Loucy (cell line): ENCODE data around the gene EXOSC10.
"Not testable (repeated sequence)": the region's sequence is repeated elsewhere in the genome, so short reads cannot be mapped to it uniquely, and the experiment has no call there.

ENCODE experiments used
- H2AFZ ChIP-seq: fragments of 200-600 bp; sonication (generic); 2 replicates; pipeline ENCODE4 v1.6.0; 2016; ENCODE audit warnings: antibody characterized with exemption, mild to moderate bottlenecking, low read length, moderate library complexity
- H3F3A ChIP-seq: fragments of 200-600 bp; 2 replicates; pipeline ENCODE4 v1.6.0; 2016; ENCODE audit warnings: antibody characterized with exemption, low read depth, mild to moderate bottlenecking
- H3K27me3 ChIP-seq: fragments of 200-600 bp; sonication (generic); 2 replicates; pipeline ENCODE4 v1.6.1; 2014; ENCODE audit warnings: low read length, mild to moderate bottlenecking; ENCODE audit not compliant: insufficient read depth, poor library complexity, severe bottlenecking
- H3K36me3 ChIP-seq: fragments of 200-600 bp; sonication (generic); 2 replicates; pipeline ENCODE4 v1.6.1; 2016; ENCODE audit warnings: low read length; ENCODE audit not compliant: insufficient read depth
- H3K4me1 ChIP-seq: fragments of 200-600 bp; sonication (generic); 2 replicates; pipeline ENCODE4 v1.5.1; 2014; ENCODE audit warnings: low read length, mild to moderate bottlenecking; ENCODE audit not compliant: insufficient read depth, poor library complexity, severe bottlenecking
- H3K4me2 ChIP-seq: fragments of 200-600 bp; sonication (generic); 2 replicates; pipeline ENCODE4 v1.6.0; 2014; ENCODE audit warnings: antibody characterized with exemption, low read length, low read depth, mild to moderate bottlenecking; ENCODE audit not compliant: poor library complexity, severe bottlenecking
- H3K4me3 ChIP-seq: fragments of 200-600 bp; sonication (generic); 2 replicates; pipeline ENCODE4 v1.5.1; 2014; ENCODE audit warnings: low read length, mild to moderate bottlenecking, mixed read lengths; ENCODE audit not compliant: poor library complexity, severe bottlenecking
- H3K79me2 ChIP-seq: fragments of 200-600 bp; sonication (generic); 2 replicates; pipeline ENCODE4 v1.6.1; 2014; ENCODE audit warnings: low read length; ENCODE audit not compliant: insufficient read depth
- H3K9ac ChIP-seq: fragments of 200-600 bp; sonication (generic); 2 replicates; pipeline ENCODE4 v1.6.0; 2014; ENCODE audit warnings: mild to moderate bottlenecking, low read depth, low read length, moderate library complexity; ENCODE audit not compliant: poor library complexity, severe bottlenecking
- H3K9me2 ChIP-seq: fragments of 200-600 bp; sonication (generic); replicated peaks from 2 replicates; pipeline ENCODE4 v1.6.1; 2016; ENCODE audit warnings: low read depth, low read length, mixed read lengths
- H3K9me3 ChIP-seq: fragments of 200-600 bp; sonication (generic); 2 replicates; pipeline ENCODE4 v1.6.1; 2014; ENCODE audit warnings: mild to moderate bottlenecking, antibody characterized with exemption, low read length, low read depth; ENCODE audit not compliant: insufficient read depth
- H4K20me1 ChIP-seq: fragments of 200-600 bp; sonication (generic); 2 replicates; pipeline ENCODE4 v1.6.0; 2014; ENCODE audit warnings: antibody characterized with exemption, low read length, mild to moderate bottlenecking; ENCODE audit not compliant: insufficient read depth, poor library complexity, severe bottlenecking
- CTCF ChIP-seq: fragments of 200-600 bp; sonication (generic); conservative IDR thresholded peaks from 2 replicates; pipeline ENCODE4 v1.5.1; 2014; ENCODE audit warnings: mild to moderate bottlenecking, antibody characterized with exemption, low read length
- EZH2phosphoT487 ChIP-seq: fragments of 200-600 bp; IDR thresholded peaks from 2 replicates; pipeline ENCODE4 v1.6.1; 2018; ENCODE audit warnings: antibody characterized with exemption, mild to moderate bottlenecking, moderate library complexity, borderline replicate concordance

Gene EXOSC10

GRCh38 chr1:11107599-11107998, 7.9 kb upstream of the EXOSC10 start:
- Histone ChIP-seq H4K20me1 (no peaks in the 10 kb centered on the region), H3K4me2 (no peak overlapping the region), H3K4me3 (no peak overlapping the region), H3K4me1 (no peaks in the 10 kb centered on the region), H3F3A (no peaks in the 10 kb centered on the region), H3K27me3 (no peaks in the 10 kb centered on the region), H3K9ac (no peak overlapping the region), H3K36me3 (peaks cover 48% of the 10 kb centered on the region; the same call in 1 of the 2 replicates), H2AFZ (no peak overlapping the region), H3K9me3 (no peaks in the 10 kb centered on the region), H3K79me2 (no peaks in the 10 kb centered on the region), H3K9me2 (no peaks in the 10 kb centered on the region)
- TF ChIP-seq EZH2phosphoT487 (no peak), CTCF (no peak)

GRCh38 chr1:11105586-11105985, 5.9 kb upstream of the EXOSC10 start:
- Histone ChIP-seq H3K4me3 (no peak overlapping the region), H3K9me2 (no peaks in the 10 kb centered on the region), H3F3A (no peaks in the 10 kb centered on the region), H3K27me3 (no peaks in the 10 kb centered on the region), H3K9ac (no peak overlapping the region), H3K9me3 (no peaks in the 10 kb centered on the region), H2AFZ (no peak overlapping the region), H4K20me1 (no peaks in the 10 kb centered on the region), H3K4me1 (no peaks in the 10 kb centered on the region), H3K4me2 (no peak overlapping the region), H3K79me2 (no peaks in the 10 kb centered on the region), H3K36me3 (peaks cover 36% of the 10 kb centered on the region; the same call in 1 of the 2 replicates)
- TF ChIP-seq EZH2phosphoT487 (no peak), CTCF (no peak)

- H3K27me3 ChIP-seq = no peaks in the 10 kb centered on the region
- H3K9me2 ChIP-seq = no peaks in the 10 kb centered on the region
- no peak overlapping the region for H3K9ac ChIP-seq
- no peak overlapping the region for H2AFZ ChIP-seq
- H3K4me3 ChIP-seq = no peak overlapping the region
- peaks cover 13% of the 10 kb centered on the region for H3K4me1 ChIP-seq
- no peak for TF ChIP-seq EZH2phosphoT487
- TF ChIP-seq CTCF = no peak
- peaks cover 30% of the 10 kb centered on the region for H3K79me2 ChIP-seq
- H3K36me3 ChIP-seq = peaks cover 8% of the 10 kb centered on the region; the same call in 1 of the 2 replicates
- H3K4me2 ChIP-seq = no peak overlapping the region
- H3F3A ChIP-seq = no peaks in the 10 kb centered on the region
- H4K20me1 ChIP-seq = peaks cover 18% of the 10 kb centered on the region
- no peaks in the 10 kb centered on the region for H3K9me3 ChIP-seq
Measured at GRCh38 chr1:11101347-11101746, 1.7 kb upstream of the EXOSC10 start.

GRCh38 chr1:11100806-11101205, 1.1 kb upstream of the EXOSC10 start:
- H3K4me2 ChIP-seq, H3F3A ChIP-seq, H3K36me3 ChIP-seq, H3K27me3 ChIP-seq, H2AFZ ChIP-seq, H3K9ac ChIP-seq, H3K9me3 ChIP-seq, H3K9me2 ChIP-seq, H3K4me3 ChIP-seq: not testable (repeated sequence)
- Histone ChIP-seq H4K20me1 (peaks cover 18% of the 10 kb centered on the region), H3K4me1 (peaks cover 13% of the 10 kb centered on the region), H3K79me2 (peaks cover 30% of the 10 kb centered on the region)
